ENCODE data around the gene SFMBT2. TPM values are rescaled to one million over a fixed set of nuclear protein-coding genes. Genes with fewer than 3 reads are reported as not detected.

Gene SFMBT2
- total RNA-seq, 1 experiment from 2014 or later = 14.3 TPM

GRCh38 chr10:7210516-7210915, 200.3 kb downstream of the SFMBT2 start:
- TF ChIP-seq ZNF232 (CRISPR knock-in tag; IDR thresholded peaks at IDR 0.05) = no peak
- ATAC-seq = no peak
- H3K27ac Mint-ChIP-seq = no peak overlapping the region
- ChIA-PET POLR2A (interaction anchor here (0.7 kb wide), 1 partner anchor 158 kb away, joined by 3 read pairs; no protein-coding TSS in a partner anchor), CTCF (interaction anchor here (1.8 kb wide), 1 partner anchor 89 kb away, joined by 7 read pairs; no protein-coding TSS in a partner anchor)
- no peak for DNase-seq (ENCODE audit: low spot score)
- peaks cover 28% of the 10 kb centered on the region for H3K4me1 Mint-ChIP-seq
- H3K36me3 Mint-ChIP-seq = peaks cover 14% of the 10 kb centered on the region
- no peak overlapping the region for H3K4me3 Mint-ChIP-seq
- H3K9me3 Mint-ChIP-seq = 0 out of 2 replicates have a peak, but pooled peaks cover 4% of the 10 kb centered on the region
- H3K27me3 Mint-ChIP-seq (ENCODE audit: low read depth) = no peaks in the 10 kb centered on the region

- no peak overlapping the region for H3K27ac Mint-ChIP-seq
- H3K9me3 Mint-ChIP-seq = 0 out of 2 replicates have a peak, but pooled peaks cover 4% of the 10 kb centered on the region
- peaks cover 28% of the 10 kb centered on the region for H3K4me1 Mint-ChIP-seq
- POLR2A ChIA-PET = no interaction called here
- H3K27me3 Mint-ChIP-seq (ENCODE audit: low read depth) = no peaks in the 10 kb centered on the region
- no peak for ATAC-seq
- CTCF ChIA-PET = no interaction called here
- TF ChIP-seq MAX (CRISPR knock-in tag; IDR thresholded peaks at IDR 0.05) (no peak), IRF2 (CRISPR knock-in tag; IDR thresholded peaks at IDR 0.05; ENCODE audit: borderline replicate concordance, low read depth) (no peak), NR1H2 (CRISPR knock-in tag; IDR thresholded peaks at IDR 0.05) (no peak), ATF3 (CRISPR knock-in tag; conservative IDR thresholded peaks at IDR 0.05) (no peak)
- H3K4me3 Mint-ChIP-seq = no peak overlapping the region
- DNase-seq (ENCODE audit: low spot score) = no peak
- peaks cover 17% of the 10 kb centered on the region for H3K36me3 Mint-ChIP-seq
Measured at GRCh38 chr10:7209458-7209857, 201.4 kb downstream of the SFMBT2 start.

GRCh38 chr10:7206412-7207100, 204.3 kb downstream of the SFMBT2 start:
- ChIA-PET POLR2A (no interaction called here), CTCF (no interaction called here)
- no peak for DNase-seq (ENCODE audit: low spot score)
- ATAC-seq = no peak
- H3K27me3 Mint-ChIP-seq (ENCODE audit: low read depth) = no peaks in the 10 kb centered on the region
- H3K4me3 Mint-ChIP-seq = no peak overlapping the region
- H3K9me3 Mint-ChIP-seq = no peaks in the 10 kb centered on the region
- TF ChIP-seq ZNF281 (CRISPR knock-in tag; IDR thresholded peaks at IDR 0.05) (no peak), TCF7 (CRISPR knock-in tag; IDR thresholded peaks at IDR 0.05; ENCODE audit: low read depth) (no peak), ATF3 (CRISPR knock-in tag; conservative IDR thresholded peaks at IDR 0.05) (no peak), NR1H2 (CRISPR knock-in tag; IDR thresholded peaks at IDR 0.05) (no peak), CDX4 (CRISPR knock-in tag; IDR thresholded peaks at IDR 0.05; ENCODE audit: borderline replicate concordance) (no peak), PRRX2 (CRISPR knock-in tag; IDR thresholded peaks at IDR 0.05) (no peak), IRF1 (CRISPR knock-in tag; IDR thresholded peaks at IDR 0.05) (no peak), NR2C2 (CRISPR knock-in tag; IDR thresholded peaks at IDR 0.05) (no peak), CBFB (CRISPR knock-in tag; IDR thresholded peaks at IDR 0.05; ENCODE audit: low read depth) (no peak), ZNF138 (CRISPR knock-in tag; conservative IDR thresholded peaks at IDR 0.05) (no peak), JUN (CRISPR knock-in tag; IDR thresholded peaks at IDR 0.05) (no peak), CREB1 (CRISPR knock-in tag; IDR thresholded peaks at IDR 0.05) (no peak), ETV6 (CRISPR knock-in tag; IDR thresholded peaks at IDR 0.05) (no peak)
- peaks cover 8% of the 10 kb centered on the region; the same call in 1 of the 2 replicates for H3K36me3 Mint-ChIP-seq
- peaks cover 17% of the 10 kb centered on the region for H3K4me1 Mint-ChIP-seq
- no peak overlapping the region for H3K27ac Mint-ChIP-seq
